DOHH2 (cell line): ENCODE data around the gene REV1.

Experiments
- H3F3A ChIP-seq: fragments of 200-600 bp; sonication (generic), shearing (Covaris generic); 2 replicates; pipeline ENCODE4 v1.6.0; 2016; ENCODE audit warnings: antibody characterized with exemption, mild to moderate bottlenecking; ENCODE audit not compliant: control insufficient read depth, insufficient read depth
- H3K27ac ChIP-seq: fragments of 200-600 bp; sonication (generic); 2 replicates; pipeline ENCODE4 v1.5.1; 2014; ENCODE audit warnings: low read depth, mild to moderate bottlenecking, low read length, moderate library complexity
- H3K27me3 ChIP-seq: fragments of 200-600 bp; sonication (generic); 2 replicates; pipeline ENCODE4 v1.6.1; 2014; ENCODE audit warnings: mild to moderate bottlenecking, low read length, mixed read lengths; ENCODE audit not compliant: control insufficient read depth
- H3K36me3 ChIP-seq: fragments of 200-600 bp; sonication (generic); 2 replicates; pipeline ENCODE4 v1.6.1; 2014; ENCODE audit warnings: mild to moderate bottlenecking, low read length, moderate library complexity, mixed read lengths; ENCODE audit not compliant: control insufficient read depth
- H3K4me1 ChIP-seq: fragments of 200-600 bp; sonication (generic); 2 replicates; pipeline ENCODE4 v1.6.1; 2014; ENCODE audit warnings: mild to moderate bottlenecking, low read length, mixed read lengths; ENCODE audit not compliant: control insufficient read depth
- H3K4me2 ChIP-seq: fragments of 200-600 bp; sonication (generic); 2 replicates; pipeline ENCODE4 v1.6.0; 2014; ENCODE audit warnings: mild to moderate bottlenecking, low read length, moderate library complexity
- H3K4me3 ChIP-seq: fragments of 200-600 bp; sonication (generic); 2 replicates; pipeline ENCODE4 v1.5.1; 2014; ENCODE audit warnings: mild to moderate bottlenecking, low read length, mixed read lengths
- H3K79me2 ChIP-seq: fragments of 200-600 bp; sonication (generic); 2 replicates; pipeline ENCODE4 v1.6.1; 2014; ENCODE audit warnings: mild to moderate bottlenecking, low read length, mixed read lengths; ENCODE audit not compliant: control insufficient read depth
- H3K9me2 ChIP-seq: fragments of 200-600 bp; sonication (generic); replicated peaks from 2 replicates; pipeline ENCODE4 v1.6.1; 2014; ENCODE audit warnings: mild to moderate bottlenecking, low read length, mixed read lengths; ENCODE audit not compliant: control insufficient read depth
- H3K9me3 ChIP-seq: fragments of 200-600 bp; sonication (generic); 2 replicates; pipeline ENCODE4 v1.6.1; 2014; ENCODE audit warnings: antibody characterized with exemption, low read length, mixed read lengths; ENCODE audit not compliant: control insufficient read depth, insufficient read depth
- H4K20me1 ChIP-seq: fragments of 200-600 bp; sonication (generic); 2 replicates; pipeline ENCODE4 v1.6.0; 2014; ENCODE audit warnings: low read depth, mild to moderate bottlenecking, antibody characterized with exemption, low read length, moderate library complexity; ENCODE audit not compliant: control insufficient read depth, insufficient read depth
- CTCF ChIP-seq: fragments of 200-600 bp; sonication (generic); IDR thresholded peaks from one replicate; pipeline ENCODE4 v1.5.1; 2014; ENCODE audit warnings: antibody characterized with exemption, mild to moderate bottlenecking, low read depth, low read length; ENCODE audit not compliant: poor library complexity, severe bottlenecking
- EZH2phosphoT487 ChIP-seq: fragments of 200-600 bp; sonication (generic); IDR thresholded peaks from 2 replicates; pipeline ENCODE4 v1.6.1; 2017; ENCODE audit warnings: borderline replicate concordance, mild to moderate bottlenecking, antibody characterized with exemption, low read length, moderate library complexity, mixed read lengths

The REV1 gene

GRCh38 chr2:99490623-99491461 is 1.0 kb upstream of the REV1 start:
- Histone ChIP-seq H4K20me1 (peaks cover 17% of the 10 kb centered on the region; the same call in 1 of the 2 replicates), H3K4me3 (peak overlapping the region; percentile 99), H3K27me3 (0 out of 2 replicates have a peak, but pooled peaks cover 11% of the 10 kb centered on the region), H3K9me3 (no peaks in the 10 kb centered on the region), H3K4me1 (peaks cover 32% of the 10 kb centered on the region), H3K4me2 (peak overlapping the region; percentile 75), H3K79me2 (peaks cover 35% of the 10 kb centered on the region), H3K9me2 (no peaks in the 10 kb centered on the region), H3F3A (no peaks in the 10 kb centered on the region), H3K27ac (peak overlapping the region; percentile 17; the same call in 1 of the 2 replicates), H3K36me3 (peaks cover 11% of the 10 kb centered on the region)
- TF ChIP-seq CTCF (no peak), EZH2phosphoT487 (no peak)

- Histone ChIP-seq H3K79me2 (peaks cover 51% of the 10 kb centered on the region), H3K27me3 (0 out of 2 replicates have a peak, but pooled peaks cover 3% of the 10 kb centered on the region), H3K4me3 (peak overlapping the region; percentile 99), H4K20me1 (peaks cover 26% of the 10 kb centered on the region; the same call in 1 of the 2 replicates), H3K9me2 (no peaks in the 10 kb centered on the region), H3K36me3 (peaks cover 23% of the 10 kb centered on the region), H3K4me1 (peaks cover 44% of the 10 kb centered on the region), H3K9me3 (no peaks in the 10 kb centered on the region), H3K4me2 (peak overlapping the region; percentile 77), H3K27ac (0 out of 2 replicates have a peak overlapping the region, but pooled peaks have one; percentile 19), H3F3A (no peaks in the 10 kb centered on the region)
- no peak for TF ChIP-seq CTCF
These were observed 605 bp downstream of the REV1 start for GRCh38 chr2:99489063-99489760.

- Histone ChIP-seq H3K79me2 (peaks cover 58% of the 10 kb centered on the region), H3K4me1 (peaks cover 47% of the 10 kb centered on the region), H3K4me3 (peak overlapping the region; percentile 99), H3K27ac (0 out of 2 replicates have a peak overlapping the region, but pooled peaks have one; percentile 19), H3K27me3 (no peaks in the 10 kb centered on the region), H3K9me2 (no peaks in the 10 kb centered on the region), H3F3A (no peaks in the 10 kb centered on the region), H3K4me2 (peak overlapping the region; percentile 77), H3K9me3 (no peaks in the 10 kb centered on the region), H3K36me3 (peaks cover 23% of the 10 kb centered on the region), H4K20me1 (peaks cover 26% of the 10 kb centered on the region; the same call in 1 of the 2 replicates)
- TF ChIP-seq CTCF (no peak), EZH2phosphoT487 (no peak)
These were observed 1.2 kb downstream of the REV1 start for GRCh38 chr2:99488539-99489062.
